ENCODE results near the gene LRRC56.

The LRRC56 gene

DNA sequence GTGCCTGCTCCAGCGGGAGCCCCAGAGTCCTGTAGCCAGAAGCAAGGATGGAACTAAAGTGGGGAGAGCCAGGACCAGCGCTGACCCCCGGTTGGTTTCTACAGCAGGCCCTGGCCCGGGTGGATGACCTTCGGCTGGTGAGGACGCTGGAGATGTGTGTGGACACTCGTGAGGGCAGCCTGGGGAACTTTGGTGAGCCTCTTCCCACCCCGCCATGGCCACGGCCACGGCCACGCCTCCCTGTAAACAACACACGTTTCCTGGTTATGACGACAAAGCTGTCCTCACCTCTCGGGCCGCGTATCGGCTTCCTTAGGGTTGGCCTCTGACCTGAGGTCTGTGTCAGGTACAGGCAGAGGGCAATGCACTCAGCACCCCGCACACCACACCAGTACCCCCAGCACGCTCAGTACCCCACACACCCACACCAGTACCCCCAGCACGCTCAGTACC, 4.1 kb downstream of the LRRC56 start:
- DNase-seq, result no peak

DNA sequence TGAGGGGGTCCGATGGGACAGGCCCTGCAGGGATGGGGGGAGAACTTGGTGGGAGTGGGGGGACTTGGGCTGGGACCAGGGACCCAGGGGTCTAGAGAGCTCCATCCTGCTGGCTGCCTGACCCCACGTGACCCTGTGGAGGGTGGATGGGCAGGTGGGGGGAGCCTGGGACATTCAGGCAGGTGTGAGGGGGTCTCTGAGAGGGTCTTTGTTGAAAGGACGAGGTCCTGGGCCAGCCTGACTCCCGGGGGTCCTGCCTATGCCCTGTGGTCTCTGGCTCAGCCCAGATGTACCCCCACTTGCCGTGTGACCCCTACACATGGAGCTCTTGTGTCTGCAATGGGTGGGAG, 7.5 kb downstream of the LRRC56 start:
- DNase-seq, result no peak

DNA sequence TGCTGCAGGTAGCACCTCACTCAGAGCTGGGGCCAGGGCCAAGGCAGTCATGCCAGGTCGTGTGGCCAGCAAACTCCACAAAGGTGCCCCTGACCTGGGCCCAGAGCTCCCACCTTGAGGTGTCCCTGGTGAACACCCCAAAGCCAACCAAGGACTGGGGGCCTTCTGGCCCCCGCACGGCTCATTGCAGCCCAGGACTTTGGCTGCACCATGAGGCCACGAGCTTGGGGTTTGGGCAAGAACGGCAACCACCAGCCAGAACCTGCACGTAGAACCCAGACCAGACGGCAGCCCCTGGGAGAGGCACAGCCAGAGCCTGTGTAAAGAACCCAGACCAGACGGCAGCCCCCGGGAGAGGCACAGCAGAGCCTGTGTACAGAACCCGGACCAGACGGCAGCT, 7.8 kb downstream of the LRRC56 start:
- DNase-seq, result no peak

DNA sequence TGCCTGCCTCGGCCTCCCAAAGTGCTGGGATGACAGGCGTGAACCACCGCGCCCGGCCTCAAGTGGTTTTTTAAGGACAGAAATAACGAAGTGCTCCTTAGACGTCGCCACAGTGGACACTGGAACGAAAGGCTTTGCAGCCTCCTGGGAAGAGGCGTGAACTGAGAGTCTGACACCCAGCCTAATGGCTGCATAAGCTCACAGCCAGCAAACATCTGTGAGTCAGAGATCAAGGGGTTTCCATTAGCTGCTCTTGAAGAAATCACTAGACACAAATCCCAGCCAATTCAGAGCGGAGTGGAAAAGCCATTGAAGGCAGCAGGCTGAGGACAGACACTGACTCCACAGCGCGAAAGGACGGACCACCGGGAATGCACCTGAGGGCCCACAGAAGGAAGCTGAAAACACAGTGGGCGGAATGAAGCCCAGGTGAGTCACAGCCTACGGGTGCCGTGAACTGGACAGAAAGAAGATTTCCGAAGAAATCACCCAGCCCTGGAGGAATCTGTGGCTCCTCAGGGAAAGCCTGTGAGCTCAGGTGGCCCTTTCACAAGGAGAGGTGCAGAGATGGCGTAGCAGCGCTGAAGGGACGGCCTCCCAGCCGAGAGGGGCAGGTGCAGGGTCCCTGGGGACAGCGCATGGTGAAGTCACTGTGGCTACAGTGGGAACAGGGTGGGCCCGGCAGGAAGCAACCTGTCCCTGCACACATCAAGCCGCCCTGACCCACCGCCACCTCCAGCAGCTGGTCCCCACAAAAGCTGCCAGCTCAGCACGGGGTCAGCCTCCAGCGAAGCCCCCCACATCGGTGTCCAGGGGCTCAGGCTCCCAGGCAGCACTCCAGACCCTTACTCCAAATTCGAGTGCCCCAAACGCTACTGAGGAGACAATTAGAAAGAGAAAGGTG, 11.6 kb downstream of the LRRC56 start:
- no peak for DNase-seq

DNA sequence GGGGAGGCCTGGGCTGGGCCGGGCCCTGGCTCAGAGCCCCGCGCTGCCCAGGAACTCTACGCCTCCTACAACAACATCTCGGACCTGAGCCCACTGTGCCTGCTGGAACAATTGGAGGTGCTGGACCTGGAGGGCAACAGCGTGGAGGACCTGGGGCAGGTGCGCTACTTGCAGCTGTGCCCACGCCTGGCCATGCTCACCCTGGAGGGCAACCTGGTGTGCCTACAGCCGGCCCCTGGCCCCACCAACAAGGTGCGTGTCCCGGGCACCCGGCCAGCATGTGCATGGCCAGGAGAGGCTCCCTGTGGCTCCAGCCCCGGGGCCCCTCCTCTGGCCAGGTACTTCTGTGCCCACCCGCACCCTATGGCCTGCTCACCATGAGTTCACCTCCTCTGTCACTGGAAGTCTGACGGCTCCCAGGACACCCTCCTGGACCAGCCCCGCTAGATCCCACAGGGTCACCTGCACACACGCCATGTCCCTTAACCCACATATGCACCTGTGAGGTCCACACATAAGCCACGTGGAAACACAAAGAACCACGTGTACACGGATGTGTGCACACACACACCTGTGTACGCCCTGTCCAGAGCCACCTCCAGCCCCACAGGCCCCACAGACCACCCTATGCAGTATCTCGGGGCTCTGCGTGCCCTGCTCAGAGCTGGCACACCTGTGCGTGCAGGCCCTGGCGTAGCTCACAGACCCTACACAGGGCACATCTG, 12.9 kb downstream of the LRRC56 start:
- no peak for DNase-seq

DNA sequence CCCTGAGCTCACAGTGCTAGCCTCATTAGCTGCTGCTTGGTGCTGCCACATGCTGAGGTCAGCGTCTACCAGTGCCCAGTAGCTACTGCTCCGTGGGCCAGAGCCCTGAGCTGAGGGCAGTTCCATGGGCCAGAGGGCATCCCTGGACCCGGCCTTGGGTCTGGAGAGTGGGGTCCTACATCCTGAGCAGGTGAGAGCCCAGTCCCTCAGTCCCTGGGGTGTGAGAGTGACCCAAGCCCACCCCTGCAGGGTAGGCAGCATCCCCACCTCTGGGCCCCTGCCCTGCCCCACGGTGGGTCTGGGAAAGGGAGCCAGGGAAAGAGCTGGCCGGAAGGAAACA, 13.4 kb downstream of the LRRC56 start:
- no peak for DNase-seq

DNA sequence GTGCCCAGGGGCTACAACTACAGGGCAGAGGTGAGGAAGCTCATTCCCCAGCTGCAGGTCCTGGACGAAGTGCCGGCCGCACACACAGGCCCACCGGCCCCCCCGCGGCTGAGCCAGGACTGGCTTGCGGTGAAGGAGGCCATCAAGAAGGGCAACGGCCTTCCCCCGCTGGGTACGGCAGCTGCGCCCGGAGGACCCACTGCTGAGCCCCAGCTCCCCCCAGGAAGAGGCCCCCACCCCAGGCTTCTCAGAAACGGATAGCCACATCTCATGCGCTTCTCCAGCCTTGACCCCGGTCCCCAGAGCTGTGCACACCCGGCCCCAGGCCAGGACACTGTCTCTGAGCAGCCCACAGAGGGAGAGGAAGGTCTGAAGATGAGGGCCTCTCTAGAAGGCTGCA, 13.8 kb downstream of the LRRC56 start:
- no peak for DNase-seq

DNA sequence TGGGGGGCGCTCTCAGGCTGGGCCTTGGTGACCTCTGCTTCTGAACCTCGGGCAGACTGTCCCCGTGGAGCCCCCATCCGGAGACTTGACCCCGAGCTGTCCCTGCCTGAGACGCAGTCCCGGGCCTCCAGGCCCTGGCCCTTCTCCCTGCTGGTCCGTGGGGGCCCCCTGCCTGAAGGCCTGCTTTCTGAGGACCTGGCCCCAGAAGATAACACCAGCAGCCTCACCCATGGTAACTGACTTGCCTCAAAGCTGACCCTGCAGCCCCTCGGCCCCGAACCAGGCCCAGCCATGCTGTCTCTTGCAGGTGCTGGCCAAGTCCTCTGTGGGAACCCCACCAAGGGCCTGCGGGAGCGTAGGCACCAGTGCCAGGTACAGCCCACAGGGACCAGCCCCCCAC, 14.3 kb downstream of the LRRC56 start:
- DNase-seq, result no peak

DNA sequence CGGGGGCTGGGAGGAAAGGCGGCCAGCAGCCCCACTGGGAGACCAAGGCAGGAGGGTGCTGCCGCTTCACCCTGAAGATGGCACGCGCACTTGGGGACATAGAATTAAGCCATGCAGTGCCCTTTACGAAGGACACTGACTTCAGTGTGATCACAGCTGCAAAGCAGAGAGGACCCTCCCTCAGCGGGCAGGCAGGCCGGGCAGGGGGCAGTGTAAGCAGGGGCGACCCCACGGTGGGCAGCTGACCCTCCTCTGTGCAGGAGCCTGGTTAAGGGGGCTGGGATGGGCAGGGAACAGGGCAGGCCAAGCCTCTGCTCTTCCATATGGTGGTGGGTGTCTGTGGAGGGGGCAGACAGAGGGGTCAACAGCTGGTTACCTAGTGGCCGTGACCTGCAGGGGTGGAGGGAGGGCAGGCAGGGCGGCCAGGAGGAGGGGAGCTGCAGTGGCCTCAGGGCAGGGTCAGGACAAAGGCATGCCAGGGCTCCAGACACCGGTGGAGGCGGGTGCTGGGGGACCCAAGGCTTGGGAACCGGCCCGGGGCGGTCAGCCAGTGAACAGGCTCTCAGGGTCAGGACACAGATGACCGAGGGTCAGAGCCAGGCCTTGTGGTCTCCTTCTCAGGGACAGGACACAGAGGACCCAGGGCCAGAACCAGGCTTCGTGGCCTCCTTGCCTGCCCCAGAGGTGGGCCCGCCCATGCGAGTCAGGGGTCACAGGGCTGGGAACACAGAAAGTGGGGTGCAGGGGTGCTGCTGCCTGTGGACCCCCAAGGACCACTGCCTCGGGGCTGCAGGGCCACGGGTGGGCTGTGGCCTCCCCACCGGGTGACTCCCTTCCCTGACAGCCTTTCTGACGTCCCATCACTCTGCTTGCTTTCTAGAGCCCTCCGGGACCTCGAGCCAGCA, 16.0 kb downstream of the LRRC56 start:
- no peak for DNase-seq

DNA sequence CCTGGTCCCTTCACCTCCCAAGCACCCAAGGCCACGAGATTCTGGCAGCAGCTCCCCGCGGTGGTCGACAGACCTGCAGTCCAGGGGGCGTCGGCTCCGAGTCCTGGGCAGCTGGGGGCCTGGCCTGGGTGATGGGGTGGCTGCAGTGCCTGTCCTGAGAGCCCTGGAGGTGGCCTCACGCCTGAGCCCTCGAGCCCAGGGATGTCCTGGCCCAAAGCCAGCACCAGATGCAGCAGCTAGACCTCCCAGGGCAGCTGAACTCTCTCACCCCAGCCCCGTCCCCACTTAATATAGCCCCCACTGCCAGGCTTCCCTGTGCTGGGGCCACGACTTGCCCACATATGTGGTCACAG, 16.6 kb downstream of the LRRC56 start:
- DNase-seq, result no peak

DNA sequence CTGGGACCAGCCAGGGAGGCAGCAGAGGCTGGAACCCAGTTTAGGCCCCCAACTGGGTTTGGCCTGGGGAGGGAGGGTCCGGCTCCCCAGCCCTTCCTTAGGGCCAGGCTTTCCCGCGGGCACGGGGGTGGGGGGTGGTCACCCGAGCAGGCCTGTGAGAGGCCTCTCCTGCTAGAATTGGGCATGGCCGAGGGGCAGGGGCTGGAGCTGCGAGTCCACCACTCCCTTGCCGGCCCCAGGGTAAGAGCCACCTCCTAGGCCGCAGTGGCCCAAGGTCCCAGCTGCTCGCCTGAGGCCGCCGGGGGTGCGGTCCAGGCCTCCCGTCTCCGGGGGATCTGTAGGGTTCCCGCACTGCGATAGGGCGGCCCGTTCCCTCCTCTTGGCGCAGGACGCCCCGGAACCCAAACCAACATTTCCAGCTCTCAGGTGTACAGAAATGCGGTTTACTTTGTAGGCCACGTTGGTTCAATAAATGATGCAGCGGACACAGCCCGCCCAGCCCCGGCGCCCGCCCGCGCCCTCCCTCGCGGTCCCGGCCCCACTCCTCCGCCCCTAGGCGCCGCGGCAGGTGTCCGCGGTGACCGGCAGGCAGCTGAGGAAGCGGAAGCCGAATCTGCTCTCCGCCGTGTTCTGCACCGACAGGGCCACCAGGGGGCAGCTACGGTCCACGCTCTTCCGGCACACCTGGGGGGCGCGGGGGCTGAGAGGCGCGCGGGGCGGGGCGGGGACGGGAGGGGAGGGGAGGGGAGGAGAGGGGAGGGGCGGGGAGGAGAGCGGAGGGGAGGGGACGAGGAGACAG, 17.3 kb downstream of the LRRC56 start:
- DNase-seq, result peak; percentile 80

DNA sequence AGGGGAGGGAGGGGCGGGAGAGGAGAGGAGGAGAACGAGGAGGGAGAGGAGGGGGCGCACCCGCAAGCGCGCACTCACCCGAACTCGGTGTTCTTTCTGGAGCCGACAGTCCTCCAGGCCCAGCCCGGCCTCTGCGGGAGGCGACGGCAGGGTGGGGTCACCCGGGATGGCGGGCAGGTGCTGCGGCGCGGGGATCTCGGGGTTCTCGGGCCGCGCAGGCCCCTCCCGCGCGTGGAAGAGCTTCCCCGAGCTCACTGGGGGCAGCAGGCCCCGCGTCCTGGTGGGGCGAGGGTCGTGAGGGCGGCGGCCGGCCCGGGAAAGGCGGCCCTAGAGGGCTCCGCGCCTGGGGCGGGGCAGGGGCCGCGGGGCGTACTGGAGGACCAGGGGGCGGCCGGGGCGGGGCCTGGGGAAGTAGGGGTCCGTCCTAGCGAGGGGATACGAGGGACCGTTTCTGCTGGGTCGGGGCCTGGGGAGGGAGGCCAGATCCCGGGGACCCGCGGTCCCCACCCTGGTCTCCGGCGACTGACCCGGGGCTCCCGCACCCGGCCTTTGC, 18.0 kb downstream of the LRRC56 start:
- DNase-seq, result no peak

DNA sequence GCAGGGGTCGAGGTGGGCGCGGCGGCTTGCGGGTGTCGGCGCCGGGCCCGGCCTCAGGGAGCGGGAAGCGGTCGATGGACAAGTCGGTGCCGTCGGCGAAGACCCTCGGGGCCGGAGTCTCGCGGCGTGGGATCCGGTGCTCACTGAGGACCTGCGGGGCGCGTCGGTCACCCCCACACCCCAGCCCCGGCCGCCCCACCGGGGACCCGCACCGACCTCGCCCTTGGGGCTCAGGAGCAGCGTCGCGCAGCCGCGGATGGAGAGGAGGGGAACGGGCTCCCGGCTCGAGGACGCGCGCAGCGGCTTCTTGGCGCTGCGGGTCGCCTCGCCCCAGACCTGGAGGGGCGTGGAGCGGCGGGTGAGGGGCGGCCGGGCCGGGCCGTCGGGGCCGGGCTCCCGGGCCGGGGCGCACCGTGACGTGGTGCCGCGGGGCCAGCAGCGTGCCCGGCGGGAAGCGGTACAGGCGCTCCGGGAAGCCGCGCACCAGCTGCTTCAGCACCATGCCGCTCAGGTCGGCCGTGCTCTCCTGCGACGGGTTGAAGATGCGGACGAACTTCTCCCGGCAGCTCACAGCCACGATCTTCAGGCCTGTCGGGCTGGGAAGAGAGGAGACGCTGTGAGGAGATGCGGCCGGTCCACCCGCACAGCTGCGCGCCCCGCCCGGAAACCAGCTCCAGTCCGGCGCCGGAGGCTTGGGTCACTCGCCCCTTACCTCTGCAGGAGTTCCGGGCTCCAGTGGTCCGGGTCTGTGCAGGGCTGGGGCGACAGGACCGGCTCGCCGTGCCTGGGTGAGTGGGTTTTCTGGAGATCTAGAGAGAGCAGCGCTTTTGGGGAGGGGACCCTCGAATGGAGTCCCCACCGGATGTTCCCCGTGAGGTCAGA, 18.7 kb downstream of the LRRC56 start:
- no peak for DNase-seq

DNA sequence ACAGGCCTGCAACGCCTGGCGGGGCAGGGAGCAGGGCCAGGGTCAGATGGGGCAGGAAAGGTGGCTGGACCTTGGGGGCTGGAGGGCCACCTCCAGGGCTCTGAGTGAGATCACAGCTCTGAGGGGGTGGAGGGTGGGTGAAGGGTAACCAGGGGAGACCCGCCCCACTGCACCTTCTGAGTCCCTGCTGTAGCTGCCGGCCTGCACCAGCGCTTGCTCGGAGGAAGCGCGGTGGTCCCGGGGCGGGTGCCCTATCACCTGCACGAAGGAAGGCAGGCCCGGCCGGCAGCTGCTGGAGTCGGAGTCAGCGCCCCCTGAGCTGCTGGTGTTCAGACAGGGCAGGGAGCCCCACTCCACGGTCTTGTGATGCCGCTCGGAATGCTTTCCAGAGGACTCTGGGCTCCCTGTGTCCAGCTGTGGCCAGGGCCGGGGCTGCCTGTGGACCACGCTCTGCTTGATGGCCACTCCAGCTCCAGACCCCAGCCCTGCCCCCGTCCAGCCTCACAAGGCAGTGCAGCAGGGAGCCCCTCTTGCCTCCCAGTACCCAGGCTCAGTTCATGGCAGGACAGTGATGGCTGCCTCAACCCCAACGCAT, 19.4 kb downstream of the LRRC56 start:
- no peak for DNase-seq

DNA sequence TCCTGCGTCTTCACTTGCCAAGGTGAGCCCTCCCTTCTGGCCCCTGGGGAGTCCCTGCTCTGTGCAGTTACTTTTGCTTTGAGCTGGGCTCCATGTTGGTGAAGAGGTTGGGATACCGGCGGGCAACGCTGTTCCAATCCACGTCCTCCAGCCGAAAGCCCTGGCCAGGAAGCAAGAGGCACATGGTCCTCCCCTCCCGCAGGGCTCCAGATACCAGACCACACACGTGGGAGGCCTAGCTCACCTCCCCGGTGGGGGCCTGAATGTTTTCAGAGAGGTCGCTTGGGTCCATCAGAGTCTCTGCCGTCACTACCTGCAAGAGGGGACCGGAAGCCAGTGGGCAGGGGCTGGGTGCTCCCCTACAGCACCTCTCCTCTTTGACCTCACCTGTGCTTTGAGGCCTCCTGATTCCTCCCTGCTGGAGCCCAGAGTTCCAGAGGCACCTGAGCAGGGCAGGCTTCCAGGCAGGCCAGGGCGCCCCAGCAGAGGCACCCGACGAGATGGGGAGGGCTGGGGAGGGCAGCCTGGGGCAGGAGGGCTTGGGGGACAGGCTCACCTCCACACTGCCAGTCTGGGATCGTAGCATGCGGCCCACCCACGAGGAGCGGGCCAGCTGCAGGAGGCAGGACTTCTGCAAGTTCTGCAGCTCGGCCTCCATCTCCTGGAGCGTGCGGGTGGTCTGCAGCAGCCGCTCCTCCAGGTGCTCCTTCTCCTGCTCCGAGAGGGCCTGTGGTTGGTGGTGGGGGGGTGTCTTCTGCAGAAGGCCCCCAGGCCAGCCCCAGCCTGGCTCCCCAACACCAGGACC, 20.2 kb downstream of the LRRC56 start:
- DNase-seq, result no peak

DNA sequence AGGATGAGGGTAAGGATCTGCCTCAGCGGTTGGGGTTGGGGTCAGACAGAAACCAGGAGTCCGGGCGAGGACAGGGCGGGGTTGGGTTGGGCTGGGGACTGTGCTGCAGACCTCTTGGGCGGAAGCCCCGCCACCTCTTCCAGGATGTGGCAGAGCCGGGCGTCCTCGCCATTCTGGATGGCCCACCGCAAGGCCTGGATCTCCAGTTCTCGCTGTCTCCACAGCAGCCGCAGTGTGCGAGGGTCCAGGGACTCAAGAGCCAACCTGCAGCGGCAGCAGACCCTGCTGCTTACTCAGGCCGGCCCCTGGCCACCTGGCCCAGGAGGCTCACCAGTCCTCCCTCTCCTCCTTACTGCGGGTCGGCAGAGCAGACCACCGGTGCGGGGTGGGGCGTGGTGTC, 21.2 kb downstream of the LRRC56 start:
- no peak for DNase-seq

DNA sequence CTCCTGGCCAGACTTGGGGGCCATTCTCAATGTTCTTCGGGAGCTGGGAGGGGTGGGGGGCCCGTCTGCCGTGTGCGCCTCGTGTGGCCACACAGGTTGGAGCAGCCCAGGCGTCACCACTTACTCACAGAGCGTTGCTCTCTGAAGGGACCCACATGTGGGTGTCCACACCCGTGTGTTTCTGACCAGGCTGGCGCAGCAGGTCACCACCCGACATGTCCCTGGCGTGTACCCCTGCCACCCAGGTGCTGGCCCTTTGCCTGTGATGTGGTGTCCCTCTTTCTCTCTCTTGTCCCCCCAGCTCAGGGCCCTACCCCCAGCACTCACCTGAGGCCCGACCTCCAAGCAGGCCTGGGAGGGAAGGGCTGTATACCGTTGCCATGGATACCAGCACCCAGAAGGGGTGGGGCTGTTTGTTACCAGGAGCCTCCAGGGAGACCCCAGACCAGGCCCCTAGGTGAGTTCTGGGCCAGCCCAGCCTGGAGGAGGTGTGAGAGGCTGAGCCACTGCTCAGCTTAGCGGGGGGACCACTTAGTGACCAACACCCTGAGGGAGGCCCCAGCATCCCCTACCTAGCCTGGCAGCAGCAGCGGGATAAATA, 21.8 kb downstream of the LRRC56 start:
- DNase-seq, result no peak

DNA sequence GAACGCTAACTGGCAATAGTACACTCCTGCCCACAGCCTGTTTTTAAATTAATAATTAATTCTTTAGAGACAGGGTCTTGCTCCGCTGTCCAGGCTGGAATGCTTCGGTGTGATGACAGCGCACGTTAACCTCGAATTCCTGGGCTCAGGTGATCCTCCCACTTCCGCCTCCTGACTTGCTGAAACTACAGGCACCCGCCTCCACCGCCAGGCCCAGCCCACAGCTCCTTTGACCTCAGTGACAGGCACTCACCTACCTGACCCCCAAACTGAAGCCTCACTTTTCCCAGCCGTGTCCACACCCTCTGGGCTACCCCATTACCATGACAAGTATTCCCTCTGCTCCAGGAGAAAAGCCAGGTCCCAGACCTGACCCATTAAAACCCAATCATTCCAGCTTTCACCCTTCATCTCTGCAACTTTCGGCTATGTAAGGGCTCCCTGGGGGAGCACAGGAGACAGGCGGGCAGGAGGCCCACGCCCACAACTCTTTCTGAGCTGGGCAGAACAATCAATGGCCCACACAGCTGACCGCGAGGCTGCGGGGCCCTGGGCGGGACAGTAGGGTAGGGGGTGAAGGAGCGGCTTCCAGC, 22.5 kb downstream of the LRRC56 start:
- no peak for DNase-seq
